Erythroblast (primary cell): ENCODE results near the gene NFASC.

Source experiments
- GATA1 ChIP-seq: IDR thresholded peaks from 2 replicates; pipeline ENCODE4 v1.6.1; 2011; ENCODE audit warnings: low read depth, mild to moderate bottlenecking, control low read depth, low read length, moderate library complexity
- POLR2A ChIP-seq: IDR thresholded peaks from 2 replicates; pipeline ENCODE4 v1.6.1; 2011; ENCODE audit warnings: mild to moderate bottlenecking, low read length

DNA sequence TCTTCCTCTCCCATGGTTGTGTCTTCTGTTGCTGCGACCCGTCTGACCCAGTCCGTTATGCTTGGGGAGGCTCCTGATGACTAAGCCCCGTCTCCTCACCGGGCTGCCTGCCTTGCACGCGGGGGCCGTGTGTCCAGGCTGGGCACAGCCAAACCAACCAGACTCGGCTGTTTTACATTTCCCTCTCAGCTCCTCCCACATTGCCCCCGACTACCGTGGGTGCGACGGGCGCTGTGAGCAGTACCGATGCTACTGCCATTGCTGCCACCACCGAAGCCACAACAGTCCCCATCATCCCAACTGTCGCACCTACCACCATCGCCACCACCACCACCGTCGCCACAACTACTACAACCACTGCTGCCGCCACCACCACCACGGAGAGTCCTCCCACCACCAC lies 126.3 kb downstream of the NFASC start:
- TF ChIP-seq POLR2A (no peak), GATA1 (no peak)
